Endothelial cell of umbilical vein (primary cell): ENCODE measurements around the gene AURKA. TPM values are rescaled to one million over a fixed set of nuclear protein-coding genes. Genes with fewer than 3 reads are reported as not detected.

ENCODE experiments used
- BruUV-seq: library from RNA; stranded (reverse); fragments of 400-500 nt; replicated peaks from 2 replicates; lab custom pipeline; 2021; lab: Mats Ljungman, UMichigan
- CTCF ChIA-PET: fragments of 300-600, 350-600 bp; sonication (Branson Sonifier 250); formaldehyde crosslinking; loops from one replicate; lab custom pipeline; 2021; ENCODE audit warnings: antibody characterized with exemption, inconsistent platforms; lab: Charles Lee
- POLR2A ChIA-PET: fragments of 300-600, 350-600 bp; sonication (Branson Sonifier 250); formaldehyde crosslinking; loops from one replicate; lab custom pipeline; 2021; ENCODE audit warnings: antibody characterized with exemption, inconsistent platforms; lab: Charles Lee
- DNase-seq: peaks from one replicate; pipeline ENCODE4 v3.0.0-alpha.2; 2011; ENCODE audit warnings: low read depth, low spot score
- FAIRE-seq: peaks from 2 replicates; lab custom pipeline; 2011; peaks lifted over from hg19 to GRCh38; lab: Jason Lieb, UNC
- H2AFZ ChIP-seq: 2 replicates; pipeline ENCODE4 v1.6.0; 2012; ENCODE audit warnings: low read depth, low read length, control low read depth, inconsistent platforms
- H3K27ac ChIP-seq: 2 replicates; pipeline ENCODE4 v1.5.1; 2011; ENCODE audit warnings: low read depth, mild to moderate bottlenecking, control low read depth, low read length, moderate library complexity; ENCODE audit not compliant: insufficient read depth
- H3K27me3 ChIP-seq, 2 experiments: 2 replicates each; pipeline versions ENCODE4 v1.6.0 to v1.6.1; 2011; ENCODE audit warnings: low read length in 2 of 2, mixed read lengths in 1 of 2; ENCODE audit not compliant: control insufficient read depth in 2 of 2, insufficient read depth in 2 of 2
- H3K36me3 ChIP-seq, 2 experiments: 2 replicates in 1 of 2; 3 replicates in 1 of 2; pipeline ENCODE4 v1.5.1; 2011; ENCODE audit warnings: low read length in 2 of 2, mild to moderate bottlenecking in 1 of 2, moderate library complexity in 1 of 2; ENCODE audit not compliant: control insufficient read depth in 2 of 2, insufficient read depth in 2 of 2; ENCODE audit errors: extremely low read depth in 1 of 2
- H3K4me1 ChIP-seq: 3 replicates; pipeline ENCODE4 v1.5.1; 2011; ENCODE audit warnings: mild to moderate bottlenecking, low read length; ENCODE audit not compliant: control insufficient read depth, insufficient read depth; ENCODE audit errors: extremely low read depth
- H3K4me2 ChIP-seq: 2 replicates; pipeline ENCODE4 v1.6.1; 2011; ENCODE audit warnings: low read length, control low read depth, mixed read lengths; ENCODE audit not compliant: insufficient read depth
- H3K4me3 ChIP-seq, 3 experiments: fragments of 200-600 bp in 1 of 3; sonication (generic), shearing (Covaris generic) in 1 of 3; replicated peaks in 1 of 3; 2 replicates each; pipeline ENCODE4 v1.5.1; 2011 to 2016; ENCODE audit warnings: control low read depth in 3 of 3, low read length in 3 of 3, mild to moderate bottlenecking in 2 of 3, inconsistent platforms in 1 of 3, low read depth in 1 of 3, moderate library complexity in 1 of 3; ENCODE audit not compliant: insufficient read depth in 1 of 3
- H3K79me2 ChIP-seq: 2 replicates; pipeline ENCODE4 v1.6.0; 2012; ENCODE audit warnings: low read length, inconsistent platforms; ENCODE audit not compliant: control insufficient read depth, insufficient read depth
- H3K9ac ChIP-seq: replicated peaks from 2 replicates; pipeline ENCODE3; 2011; ENCODE audit warnings: low read length, control low read depth; ENCODE audit not compliant: insufficient read depth; ENCODE audit errors: extremely low read depth
- H3K9me1 ChIP-seq: replicated peaks from 3 replicates; pipeline ENCODE4 v1.6.0; 2011; ENCODE audit warnings: mild to moderate bottlenecking, low read length; ENCODE audit not compliant: control insufficient read depth, insufficient read depth; ENCODE audit errors: extremely low read depth
- H3K9me3 ChIP-seq: replicated peaks from 2 replicates; pipeline ENCODE4 v1.5.1; 2012; ENCODE audit warnings: low read length, inconsistent platforms; ENCODE audit not compliant: control insufficient read depth, insufficient read depth
- H4K20me1 ChIP-seq: replicated peaks from 2 replicates; pipeline ENCODE3; 2011; ENCODE audit warnings: mild to moderate bottlenecking, low read length; ENCODE audit not compliant: control insufficient read depth, insufficient read depth; ENCODE audit errors: extremely low read depth
- CTCF ChIP-seq, 2 donors: IDR thresholded peaks; 1 replicate in 1 of 2; 2 replicates in 1 of 2; pipeline ENCODE4 v1.5.1; 2011; ENCODE audit warnings: low read length in 2 of 2, mild to moderate bottlenecking in 2 of 2, moderate library complexity in 2 of 2, control low read depth in 1 of 2, inconsistent platforms in 1 of 2, low read depth in 1 of 2; ENCODE audit not compliant: insufficient read depth in 1 of 2; ENCODE audit errors: extremely low read depth in 1 of 2
- FOS ChIP-seq: IDR thresholded peaks from 2 replicates; pipeline ENCODE4 v1.6.1; 2011; ENCODE audit warnings: mild to moderate bottlenecking, low read length, moderate library complexity, borderline replicate concordance; ENCODE audit not compliant: insufficient read depth
- GATA2 ChIP-seq: IDR thresholded peaks from 2 replicates; pipeline ENCODE4 v1.7.0; 2011; ENCODE audit warnings: low read depth, mild to moderate bottlenecking, moderate library complexity, mixed read lengths, low read length; ENCODE audit not compliant: insufficient read length, insufficient read depth
- POLR2A ChIP-seq: IDR thresholded peaks from 2 replicates; pipeline ENCODE4 v1.6.1; 2012; ENCODE audit warnings: low read depth, mild to moderate bottlenecking, control low read depth, low read length
- dilution Hi-C: fragments of 300-500 bp; cut with MboI; formaldehyde crosslinking; loops from one replicate; pipeline ENCODE4 v1.15.0; 2019; ENCODE audit warnings: low sequenced_read_pairs; ENCODE audit not compliant: extremely low pct_ligation_motif_present
- intact Hi-C: fragments of 100-400 bp; cut with micrococcal nuclease; formaldehyde crosslinking; loops from one replicate; pipeline ENCODE4 v1.10.0; 2022
- polyA plus RNA-seq, 4 experiments: library from polyadenylated mRNA; depleted of rRNA in 3 of 4; stranded (reverse) in 3 of 4; unstranded in 1 of 4; fragments of >200 nt; gene quantifications; 2 replicates each; pipeline versions ENCODE4 v1.2.1 to v1.2.3, GENCODE V29; 2011 to 2012; ENCODE audit warnings: missing spikeins in 1 of 4
- total RNA-seq: library from RNA; stranded (reverse); gene quantifications from 2 replicates; pipeline ENCODE4 v1.2.3, GENCODE V29; 2021

AURKA gene
- total and polyA plus RNA-seq, 2 donors (not counting 3 experiments of a cell fraction or from before 2014, with no cell fraction given), result 33.1 to 56.9 TPM

- no peak for FAIRE-seq
- no peak overlapping the region for H3K4me3 ChIP-seq
- no TSS peak for BruUV-seq
- TF ChIP-seq CTCF (IDR thresholded peaks at IDR 0.05; ENCODE audit: extremely low read depth in 1 of 2, insufficient read depth in 1 of 2, low read depth in 1 of 2, low read length in 2 of 2), result no peak
- TF ChIP-seq FOS, result peak; percentile 9
- ChIA-PET POLR2A (no interaction called here), CTCF (no interaction called here)
- intact Hi-C loops, result no loop called here
- H3K27ac ChIP-seq, result no peak overlapping the region
- no peaks in the 10 kb centered on the region for H3K9me3 ChIP-seq
- peaks cover 6% of the 10 kb centered on the region for H3K4me1 ChIP-seq
- no peak overlapping the region for H3K4me2 ChIP-seq
- dilution Hi-C loops, result no loop called here
- peaks cover 3% of the 10 kb centered on the region in 2 experiments for H3K27me3 ChIP-seq
- H3K9ac ChIP-seq, result no peak overlapping the region
- no peaks in the 10 kb centered on the region for H3K36me3 ChIP-seq
- H2AFZ ChIP-seq, result no peak overlapping the region
- H4K20me1 ChIP-seq, result no peaks in the 10 kb centered on the region
- H3K9me1 ChIP-seq, result no peaks in the 10 kb centered on the region
- H3K79me2 ChIP-seq, result peaks cover 2% of the 10 kb centered on the region
- no peak for DNase-seq
Observed at GRCh38 chr20:56361900-56362299, 30.1 kb downstream of the AURKA start.

GRCh38 chr20:56360908-56361205 lies 31.2 kb downstream of the AURKA start:
- Histone ChIP-seq H3K27ac (no peak overlapping the region), H3K9me3 (no peaks in the 10 kb centered on the region), H3K36me3 (no peaks in the 10 kb centered on the region), H3K9ac (no peak overlapping the region), H3K79me2 (peaks cover 2% of the 10 kb centered on the region), H3K9me1 (no peaks in the 10 kb centered on the region), H3K4me2 (no peak overlapping the region), H3K4me1 (peaks cover 6% of the 10 kb centered on the region), H4K20me1 (no peaks in the 10 kb centered on the region), H2AFZ (no peak overlapping the region), H3K4me3 (no peak overlapping the region), H3K27me3 (peaks cover 3% of the 10 kb centered on the region in 2 experiments)
- no peak for FAIRE-seq
- dilution Hi-C loops (no loop called here), intact Hi-C loops (no loop called here)
- ChIA-PET CTCF (no interaction called here), POLR2A (no interaction called here)
- no peak for TF ChIP-seq POLR2A
- no peak for TF ChIP-seq GATA2
- DNase-seq, result no peak
- BruUV-seq, result no TSS peak
